ENCODE data around the gene GPX3.

The GPX3 gene

GRCh38 chr5:151071848-151072629 is 51.6 kb downstream of the GPX3 start:
- peaks cover 62% of the 10 kb centered on the region for H3K36me3 ChIP-seq

GRCh38 chr5:151072630-151073025 is 52.2 kb downstream of the GPX3 start:
- H3K4me3 ChIP-seq, result no peak overlapping the region
- TF ChIP-seq Cebpa-rat (IDR thresholded peaks at IDR 0.05), result no peak
- no peaks in the 10 kb centered on the region for H3K27me3 ChIP-seq
- peaks cover 57% of the 10 kb centered on the region for H3K4me1 ChIP-seq
- no peak overlapping the region for H3K4me2 ChIP-seq
- no peak overlapping the region for H3K9ac ChIP-seq
- H3K36me3 ChIP-seq, result peaks cover 62% of the 10 kb centered on the region
- H3K9me3 ChIP-seq, result peaks cover 4% of the 10 kb centered on the region; the same call in 1 of the 2 replicates
- H4K20me1 ChIP-seq, result peaks cover 100% of the 10 kb centered on the region
- H3K27ac ChIP-seq, result no peak overlapping the region

More at GRCh38 chr5:151071848-151072629, 51.6 kb downstream of the GPX3 start:
- Histone ChIP-seq H3K27ac (no peak overlapping the region), H3K9me3 (peaks cover 4% of the 10 kb centered on the region; the same call in 1 of the 2 replicates), H3K4me2 (no peak overlapping the region), H3K4me1 (peaks cover 57% of the 10 kb centered on the region), H4K20me1 (peaks cover 100% of the 10 kb centered on the region), H3K4me3 (no peak overlapping the region), H3K9ac (no peak overlapping the region), H3K27me3 (no peaks in the 10 kb centered on the region)
- TF ChIP-seq Cebpa-rat (IDR thresholded peaks at IDR 0.05), result no peak

- Histone ChIP-seq H3K4me3 (no peak overlapping the region), H3K4me1 (peaks cover 56% of the 10 kb centered on the region), H3K27ac (no peak overlapping the region), H3K36me3 (peaks cover 65% of the 10 kb centered on the region), H3K27me3 (no peaks in the 10 kb centered on the region), H3K4me2 (no peak overlapping the region), H3K9ac (no peak overlapping the region), H4K20me1 (peaks cover 100% of the 10 kb centered on the region), H3K9me3 (peaks cover 4% of the 10 kb centered on the region; the same call in 1 of the 2 replicates)
- no peak for TF ChIP-seq Cebpa-rat (IDR thresholded peaks at IDR 0.05)
Observed at GRCh38 chr5:151073280-151073679, 52.9 kb downstream of the GPX3 start.

GRCh38 chr5:151074557-151074956 is 54.2 kb downstream of the GPX3 start:
- Histone ChIP-seq H3K27ac (no peak overlapping the region), H3K36me3 (peaks cover 75% of the 10 kb centered on the region), H3K4me3 (no peak overlapping the region), H4K20me1 (peaks cover 100% of the 10 kb centered on the region), H3K9ac (no peak overlapping the region), H3K4me1 (peaks cover 56% of the 10 kb centered on the region), H3K9me3 (peaks cover 4% of the 10 kb centered on the region; the same call in 1 of the 2 replicates), H3K4me2 (no peak overlapping the region), H3K27me3 (no peaks in the 10 kb centered on the region)
- TF ChIP-seq Cebpa-rat (IDR thresholded peaks at IDR 0.05), result no peak

- H3K27ac ChIP-seq, result peak overlapping the region; percentile 31; the same call in 1 of the 2 replicates
- no peak overlapping the region for H3K4me3 ChIP-seq
- H3K4me1 ChIP-seq, result peaks cover 50% of the 10 kb centered on the region
- TF ChIP-seq Cebpa-rat (IDR thresholded peaks at IDR 0.05), result no peak
- peaks cover 96% of the 10 kb centered on the region for H4K20me1 ChIP-seq
- H3K9ac ChIP-seq, result no peak overlapping the region
- H3K4me2 ChIP-seq, result peak overlapping the region; percentile 36
- no peaks in the 10 kb centered on the region for H3K27me3 ChIP-seq
- peaks cover 4% of the 10 kb centered on the region; the same call in 1 of the 2 replicates for H3K9me3 ChIP-seq
- H3K36me3 ChIP-seq, result peaks cover 75% of the 10 kb centered on the region
Observed at GRCh38 chr5:151075698-151076331, 55.4 kb downstream of the GPX3 start.

GRCh38 chr5:151076616-151077015 is 56.2 kb downstream of the GPX3 start:
- H4K20me1 ChIP-seq, result peaks cover 88% of the 10 kb centered on the region
- peaks cover 68% of the 10 kb centered on the region for H3K36me3 ChIP-seq
- H3K9me3 ChIP-seq, result peaks cover 4% of the 10 kb centered on the region; the same call in 1 of the 2 replicates
- peaks cover 51% of the 10 kb centered on the region for H3K4me1 ChIP-seq
- no peak for TF ChIP-seq Cebpa-rat (IDR thresholded peaks at IDR 0.05)
- H3K4me2 ChIP-seq, result peak overlapping the region; percentile 36
- H3K27ac ChIP-seq, result peak overlapping the region; percentile 31; the same call in 1 of the 2 replicates
- H3K4me3 ChIP-seq, result no peak overlapping the region
- H3K9ac ChIP-seq, result 0 out of 2 replicates have a peak overlapping the region, but pooled peaks have one; percentile 4
- no peaks in the 10 kb centered on the region for H3K27me3 ChIP-seq

GRCh38 chr5:151077419-151077818 is 57.0 kb downstream of the GPX3 start:
- Histone ChIP-seq H4K20me1 (peaks cover 80% of the 10 kb centered on the region), H3K4me3 (no peak overlapping the region)

GRCh38 chr5:151077967-151078366 is 57.6 kb downstream of the GPX3 start:
- Histone ChIP-seq H3K4me3 (no peak overlapping the region), H3K27me3 (no peaks in the 10 kb centered on the region), H3K27ac (no peak overlapping the region), H3K4me1 (peaks cover 59% of the 10 kb centered on the region), H3K9me3 (peaks cover 4% of the 10 kb centered on the region; the same call in 1 of the 2 replicates), H3K9ac (no peak overlapping the region), H3K36me3 (peaks cover 58% of the 10 kb centered on the region), H3K4me2 (peak overlapping the region; percentile 87; the same call in 1 of the 2 replicates), H4K20me1 (peaks cover 74% of the 10 kb centered on the region)
- no peak for TF ChIP-seq Cebpa-rat (IDR thresholded peaks at IDR 0.05)

More at GRCh38 chr5:151077419-151077818, 57.0 kb downstream of the GPX3 start:
- TF ChIP-seq Cebpa-rat (IDR thresholded peaks at IDR 0.05), result no peak
- Histone ChIP-seq H3K27ac (no peak overlapping the region), H3K4me1 (peaks cover 54% of the 10 kb centered on the region), H3K36me3 (peaks cover 61% of the 10 kb centered on the region), H3K9me3 (peaks cover 4% of the 10 kb centered on the region; the same call in 1 of the 2 replicates), H3K9ac (no peak overlapping the region), H3K27me3 (no peaks in the 10 kb centered on the region), H3K4me2 (no peak overlapping the region; the same call in 1 of the 2 replicates)

All from BLaER1 (cell line).